HEK293 (cell line): ENCODE data around the gene CACNA1E.

Source experiments
- CTCF ChIA-PET: fragments of 350-600 bp; formaldehyde crosslinking; extraction: SDS; loops from one replicate; lab custom pipeline; 2021; ENCODE audit warnings: antibody characterized with exemption; lab: Yijun Ruan, JAX
- POLR2A ChIA-PET: fragments of 300-600 bp; formaldehyde crosslinking; extraction: SDS; loops from one replicate; lab custom pipeline; 2020; ENCODE audit warnings: antibody characterized with exemption, inconsistent platforms; lab: Yijun Ruan, JAX
- H3K27ac ChIP-seq: fragments of 200-500 bp; sonication (Bioruptor generic); 2 replicates; pipeline ENCODE4 v1.5.1; 2014; ENCODE audit warnings: low read depth, low read length, control low read depth, inconsistent platforms; ENCODE audit errors: extremely low read depth
- H3K36me3 ChIP-seq, 2 experiments: fragments of 200-500 bp in 1 of 2; sonication (Bioruptor generic) in 1 of 2; 1 replicate in 1 of 2; 2 replicates in 1 of 2; pipeline ENCODE4 v1.5.1; 2014 to 2017; ENCODE audit warnings: inconsistent platforms in 2 of 2, low read length in 2 of 2; ENCODE audit not compliant: control insufficient read depth in 2 of 2, insufficient read depth in 1 of 2
- H3K4me1 ChIP-seq: fragments of 200-500 bp; sonication (Bioruptor generic); 2 replicates; pipeline ENCODE4 v1.5.1; 2014; ENCODE audit warnings: mild to moderate bottlenecking, low read length, inconsistent platforms; ENCODE audit not compliant: control insufficient read depth, insufficient read depth
- H3K4me3 ChIP-seq: 2 replicates; pipeline ENCODE4 v1.5.1; 2011; ENCODE audit warnings: low read depth, mild to moderate bottlenecking, control low read depth, low read length, moderate library complexity
- H3K9me3 ChIP-seq: fragments of 200-500 bp; sonication (Bioruptor generic); 2 replicates; pipeline ENCODE4 v1.5.1; 2014; ENCODE audit warnings: low read depth, low read length, inconsistent platforms; ENCODE audit not compliant: control insufficient read depth, insufficient read depth
- KLF8 ChIP-seq: fragments of 450-650 bp; formaldehyde crosslinking; IDR thresholded peaks from 2 replicates; pipeline ENCODE4 v1.5.1; 2016; ENCODE audit warnings: missing biosample characterization, missing genetic modification characterization
- KLF9 ChIP-seq: fragments of 450-650 bp; formaldehyde crosslinking; IDR thresholded peaks from 2 replicates; pipeline ENCODE4 v1.5.1; 2016; ENCODE audit warnings: missing biosample characterization, missing genetic modification characterization, low read depth
- REST ChIP-seq: fragments of 450-650 bp; formaldehyde crosslinking; IDR thresholded peaks from 2 replicates; pipeline ENCODE4 v1.5.1; 2016; ENCODE audit warnings: missing biosample characterization, missing genetic modification characterization
- ZNF114 ChIP-seq: fragments of 450-650 bp; formaldehyde crosslinking; IDR thresholded peaks from 2 replicates; pipeline ENCODE4 v1.5.0; 2017; ENCODE audit warnings: missing biosample characterization, missing genetic modification characterization
- ZNF140 ChIP-seq: fragments of 450-650 bp; formaldehyde crosslinking; IDR thresholded peaks from 2 replicates; pipeline ENCODE4 v1.5.1; 2016; ENCODE audit warnings: missing biosample characterization, missing genetic modification characterization
- ZNF214 ChIP-seq: fragments of 450-650 bp; formaldehyde crosslinking; IDR thresholded peaks from 2 replicates; pipeline ENCODE4 v1.5.1; 2017; ENCODE audit warnings: missing biosample characterization, mild to moderate bottlenecking, missing genetic modification characterization, borderline replicate concordance
- ZNF26 ChIP-seq: fragments of 450-650 bp; formaldehyde crosslinking; IDR thresholded peaks from 2 replicates; pipeline ENCODE4 v1.5.1; 2016; ENCODE audit warnings: missing biosample characterization, missing genetic modification characterization
- ZNF266 ChIP-seq: fragments of 450-650 bp; formaldehyde crosslinking; IDR thresholded peaks from 2 replicates; pipeline ENCODE4 v1.5.1; 2016; ENCODE audit warnings: missing biosample characterization, missing genetic modification characterization, low read depth
- ZNF37A ChIP-seq: fragments of 450-650 bp; IDR thresholded peaks from 2 replicates; pipeline ENCODE4 v1.5.1; 2018; ENCODE audit warnings: missing biosample characterization, missing genetic modification characterization
- ZNF510 ChIP-seq: fragments of 450-650 bp; formaldehyde crosslinking; IDR thresholded peaks from 2 replicates; pipeline ENCODE4 v1.5.1; 2018; ENCODE audit warnings: mild to moderate bottlenecking, missing genetic modification characterization, missing biosample characterization; ENCODE audit not compliant: insufficient replicate concordance
- ZNF555 ChIP-seq: fragments of 450-650 bp; formaldehyde crosslinking; conservative IDR thresholded peaks from 2 replicates; pipeline ENCODE4 v1.5.1; 2017; ENCODE audit warnings: missing biosample characterization, mild to moderate bottlenecking, missing genetic modification characterization, inconsistent platforms
- ZNF639 ChIP-seq: fragments of 450-650 bp; formaldehyde crosslinking; IDR thresholded peaks from 2 replicates; pipeline ENCODE4 v1.5.1; 2016; ENCODE audit warnings: missing biosample characterization, missing genetic modification characterization
- ZNF704 ChIP-seq: fragments of 450-650 bp; formaldehyde crosslinking; IDR thresholded peaks from 2 replicates; pipeline ENCODE4 v1.5.1; 2016; ENCODE audit warnings: missing biosample characterization, missing genetic modification characterization
- ZNF843 ChIP-seq: fragments of 450-650 bp; formaldehyde crosslinking; IDR thresholded peaks from 2 replicates; pipeline ENCODE4 v1.5.1; 2016; ENCODE audit warnings: missing biosample characterization, missing genetic modification characterization
- ZSCAN18 ChIP-seq: fragments of 450-650 bp; formaldehyde crosslinking; IDR thresholded peaks from 2 replicates; pipeline ENCODE4 v1.5.1; 2016; ENCODE audit warnings: missing biosample characterization, missing genetic modification characterization
- ZSCAN30 ChIP-seq: fragments of 450-650 bp; IDR thresholded peaks from 2 replicates; pipeline ENCODE4 v1.5.1; 2018; ENCODE audit warnings: missing biosample characterization, mild to moderate bottlenecking, missing genetic modification characterization, moderate library complexity

Gene CACNA1E

GRCh38 chr1:181452746-181453145 lies 30.6 kb upstream of the CACNA1E start (continued):
- TF ChIP-seq ZNF639 (tag by site-specific recombination) (no peak), ZNF37A (no peak), ZSCAN18 (no peak), ZNF214 (tag by site-specific recombination) (no peak), ZNF140 (tag by site-specific recombination) (no peak), ZNF266 (tag by site-specific recombination) (no peak), ZNF510 (tag by site-specific recombination) (no peak), ZNF26 (tag by site-specific recombination) (no peak), KLF9 (no peak), ZSCAN30 (tag by site-specific recombination) (no peak), ZNF114 (tag by site-specific recombination) (no peak)

- ChIA-PET CTCF (no interaction called here), POLR2A (no interaction called here)
- no peak for TF ChIP-seq ZNF114 (tag by site-specific recombination)
- no peak for TF ChIP-seq ZNF555
- no peak for TF ChIP-seq ZNF843 (tag by site-specific recombination)
- TF ChIP-seq REST (tag by site-specific recombination): no peak
- TF ChIP-seq KLF8 (tag by site-specific recombination): no peak
- TF ChIP-seq ZNF704 (tag by site-specific recombination): no peak
- Histone ChIP-seq H3K4me3 (no peak overlapping the region), H3K4me1 (no peaks in the 10 kb centered on the region), H3K27ac (no peak overlapping the region), H3K9me3 (no peaks in the 10 kb centered on the region), H3K36me3 (no peaks in the 10 kb centered on the region)
Observed at GRCh38 chr1:181453541-181454201, 29.6 kb upstream of the CACNA1E start.
